ENCODE measurements around the gene PRR3. TPM values are rescaled to one million over a fixed set of nuclear protein-coding genes. Genes with fewer than 3 reads are reported as not detected.

PRR3 gene
- total and polyA plus RNA-seq, 2 of the 13 experiments (the other 11 are each of a cell fraction or from before 2014, with no cell fraction given) = 14.6 to 21.2 TPM

DNA sequence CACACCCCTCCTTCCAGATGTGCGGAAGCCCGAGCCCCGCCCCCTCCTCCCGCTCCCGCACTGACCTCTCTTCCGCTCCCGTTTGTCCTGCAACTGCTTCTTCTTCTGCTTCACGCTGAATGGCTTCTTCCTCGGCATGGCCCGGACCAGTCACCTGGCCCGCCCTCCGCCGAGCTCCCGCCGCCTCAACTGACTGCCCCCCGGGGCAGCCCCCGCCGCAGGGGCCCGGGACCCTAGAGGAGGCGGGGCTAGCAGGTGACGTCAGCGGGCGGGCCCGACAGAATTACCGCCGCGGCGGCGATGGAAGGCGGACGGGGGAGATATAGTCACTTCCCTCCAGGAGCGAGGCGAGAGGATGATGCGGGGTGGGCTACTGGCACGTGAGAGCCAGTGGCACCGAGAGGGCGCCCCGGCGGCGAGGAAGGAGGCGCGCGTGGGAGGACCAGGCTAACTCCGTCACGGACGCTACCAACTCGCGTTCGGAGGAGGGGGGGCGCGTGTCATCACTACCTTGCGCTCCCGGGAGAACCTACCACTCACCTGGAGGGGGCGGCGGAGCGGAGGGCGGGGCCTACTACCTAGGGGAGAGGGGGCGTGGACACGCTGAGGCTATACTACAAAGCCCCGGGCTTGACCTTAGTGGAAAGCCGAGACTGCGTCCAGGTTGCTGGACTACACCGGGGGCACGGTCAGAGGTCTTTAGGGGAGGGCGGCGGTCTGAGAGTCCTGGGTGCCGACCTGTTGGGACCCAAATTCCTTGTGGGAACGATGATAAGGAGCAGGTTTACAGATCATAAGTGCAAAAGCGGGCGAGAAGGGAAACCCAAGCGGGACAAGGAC, 809 bp upstream of the PRR3 start, which contains the start of gene GNL1 (continued):
- TF ChIP-seq, protein P1, sequence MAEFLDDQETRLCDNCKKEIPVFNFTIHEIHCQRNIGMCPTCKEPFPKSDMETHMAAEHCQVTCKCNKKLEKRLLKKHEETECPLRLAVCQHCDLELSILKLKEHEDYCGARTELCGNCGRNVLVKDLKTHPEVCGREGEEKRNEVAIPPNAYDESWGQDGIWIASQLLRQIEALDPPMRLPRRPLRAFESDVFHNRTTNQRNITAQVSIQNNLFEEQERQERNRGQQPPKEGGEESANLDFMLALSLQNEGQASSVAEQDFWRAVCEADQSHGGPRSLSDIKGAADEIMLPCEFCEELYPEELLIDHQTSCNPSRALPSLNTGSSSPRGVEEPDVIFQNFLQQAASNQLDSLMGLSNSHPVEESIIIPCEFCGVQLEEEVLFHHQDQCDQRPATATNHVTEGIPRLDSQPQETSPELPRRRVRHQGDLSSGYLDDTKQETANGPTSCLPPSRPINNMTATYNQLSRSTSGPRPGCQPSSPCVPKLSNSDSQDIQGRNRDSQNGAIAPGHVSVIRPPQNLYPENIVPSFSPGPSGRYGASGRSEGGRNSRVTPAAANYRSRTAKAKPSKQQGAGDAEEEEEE (CRISPR knock-in tag; IDR thresholded peaks at IDR 0.05; ENCODE audit: borderline replicate concordance) = no peak; the same call in 1 of the 2 replicates
- TF ChIP-seq FOXK2 (IDR thresholded peaks at IDR 0.05) = peak; percentile 95
- TF ChIP-seq HIVEP1 (CRISPR knock-in tag; IDR thresholded peaks at IDR 0.05) = peak; percentile 90
- no peak for TF ChIP-seq KAT8 (CRISPR knock-in tag; IDR thresholded peaks at IDR 0.05)
- peak; percentile 91 for TF ChIP-seq ZNF772 (CRISPR knock-in tag; IDR thresholded peaks at IDR 0.05)
- TF ChIP-seq GABPA (IDR thresholded peaks at IDR 0.05; ENCODE audit: low read depth, low read length) = no peak; the same call in 1 of the 2 replicates
- TF ChIP-seq GABPA (CRISPR knock-in tag; IDR thresholded peaks at IDR 0.05; ENCODE audit: low read depth) = no peak
- no peak for TF ChIP-seq ZNF501 (CRISPR knock-in tag; IDR thresholded peaks at IDR 0.05)
- 0 out of 2 replicates have a peak, but pooled peaks have one; percentile 78 for TF ChIP-seq BRCA1 (CRISPR knock-in tag; IDR thresholded peaks at IDR 0.05)
- TF ChIP-seq MTA3 (CRISPR knock-in tag; IDR thresholded peaks at IDR 0.05) = no peak
- no peak for TF ChIP-seq ZNF121 (CRISPR knock-in tag; IDR thresholded peaks at IDR 0.05)
- TF ChIP-seq SOX6 (IDR thresholded peaks at IDR 0.05) = no peak
- no peak for TF ChIP-seq SOX6 (CRISPR knock-in tag; IDR thresholded peaks at IDR 0.05)
- TF ChIP-seq JDP2 (CRISPR knock-in tag; IDR thresholded peaks at IDR 0.05; ENCODE audit: borderline replicate concordance) = no peak
- no peak for TF ChIP-seq CBX1 (IDR thresholded peaks at IDR 0.05; ENCODE audit: low read depth)
- TF ChIP-seq, protein P2, sequence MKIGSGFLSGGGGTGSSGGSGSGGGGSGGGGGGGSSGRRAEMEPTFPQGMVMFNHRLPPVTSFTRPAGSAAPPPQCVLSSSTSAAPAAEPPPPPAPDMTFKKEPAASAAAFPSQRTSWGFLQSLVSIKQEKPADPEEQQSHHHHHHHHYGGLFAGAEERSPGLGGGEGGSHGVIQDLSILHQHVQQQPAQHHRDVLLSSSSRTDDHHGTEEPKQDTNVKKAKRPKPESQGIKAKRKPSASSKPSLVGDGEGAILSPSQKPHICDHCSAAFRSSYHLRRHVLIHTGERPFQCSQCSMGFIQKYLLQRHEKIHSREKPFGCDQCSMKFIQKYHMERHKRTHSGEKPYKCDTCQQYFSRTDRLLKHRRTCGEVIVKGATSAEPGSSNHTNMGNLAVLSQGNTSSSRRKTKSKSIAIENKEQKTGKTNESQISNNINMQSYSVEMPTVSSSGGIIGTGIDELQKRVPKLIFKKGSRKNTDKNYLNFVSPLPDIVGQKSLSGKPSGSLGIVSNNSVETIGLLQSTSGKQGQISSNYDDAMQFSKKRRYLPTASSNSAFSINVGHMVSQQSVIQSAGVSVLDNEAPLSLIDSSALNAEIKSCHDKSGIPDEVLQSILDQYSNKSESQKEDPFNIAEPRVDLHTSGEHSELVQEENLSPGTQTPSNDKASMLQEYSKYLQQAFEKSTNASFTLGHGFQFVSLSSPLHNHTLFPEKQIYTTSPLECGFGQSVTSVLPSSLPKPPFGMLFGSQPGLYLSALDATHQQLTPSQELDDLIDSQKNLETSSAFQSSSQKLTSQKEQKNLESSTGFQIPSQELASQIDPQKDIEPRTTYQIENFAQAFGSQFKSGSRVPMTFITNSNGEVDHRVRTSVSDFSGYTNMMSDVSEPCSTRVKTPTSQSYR (CRISPR knock-in tag; IDR thresholded peaks at IDR 0.05; ENCODE audit: borderline replicate concordance) = 0 out of 2 replicates have a peak, but pooled peaks have one; percentile 7
- peak; percentile 58; the same call in 1 of the 2 replicates for TF ChIP-seq ZNF724P (CRISPR knock-in tag; IDR thresholded peaks at IDR 0.05; ENCODE audit: borderline replicate concordance)
- TF ChIP-seq, protein P3, sequence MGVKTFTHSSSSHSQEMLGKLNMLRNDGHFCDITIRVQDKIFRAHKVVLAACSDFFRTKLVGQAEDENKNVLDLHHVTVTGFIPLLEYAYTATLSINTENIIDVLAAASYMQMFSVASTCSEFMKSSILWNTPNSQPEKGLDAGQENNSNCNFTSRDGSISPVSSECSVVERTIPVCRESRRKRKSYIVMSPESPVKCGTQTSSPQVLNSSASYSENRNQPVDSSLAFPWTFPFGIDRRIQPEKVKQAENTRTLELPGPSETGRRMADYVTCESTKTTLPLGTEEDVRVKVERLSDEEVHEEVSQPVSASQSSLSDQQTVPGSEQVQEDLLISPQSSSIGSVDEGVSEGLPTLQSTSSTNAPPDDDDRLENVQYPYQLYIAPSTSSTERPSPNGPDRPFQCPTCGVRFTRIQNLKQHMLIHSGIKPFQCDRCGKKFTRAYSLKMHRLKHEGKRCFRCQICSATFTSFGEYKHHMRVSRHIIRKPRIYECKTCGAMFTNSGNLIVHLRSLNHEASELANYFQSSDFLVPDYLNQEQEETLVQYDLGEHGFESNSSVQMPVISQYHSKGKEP (CRISPR knock-in tag; IDR thresholded peaks at IDR 0.05) = no peak
- peak; percentile 88 for TF ChIP-seq CHCHD3 (CRISPR knock-in tag; IDR thresholded peaks at IDR 0.05)
- TF ChIP-seq HDAC6 (IDR thresholded peaks at IDR 0.05; ENCODE audit: low read depth, low read length) = no peak
- TF ChIP-seq, protein P4, sequence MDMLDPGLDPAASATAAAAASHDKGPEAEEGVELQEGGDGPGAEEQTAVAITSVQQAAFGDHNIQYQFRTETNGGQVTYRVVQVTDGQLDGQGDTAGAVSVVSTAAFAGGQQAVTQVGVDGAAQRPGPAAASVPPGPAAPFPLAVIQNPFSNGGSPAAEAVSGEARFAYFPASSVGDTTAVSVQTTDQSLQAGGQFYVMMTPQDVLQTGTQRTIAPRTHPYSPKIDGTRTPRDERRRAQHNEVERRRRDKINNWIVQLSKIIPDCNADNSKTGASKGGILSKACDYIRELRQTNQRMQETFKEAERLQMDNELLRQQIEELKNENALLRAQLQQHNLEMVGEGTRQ (IDR thresholded peaks at IDR 0.05; ENCODE audit: low read depth, low read length) = no peak
- TF ChIP-seq, protein P4 (CRISPR knock-in tag; IDR thresholded peaks at IDR 0.05; ENCODE audit: borderline replicate concordance) = no peak
